SK-N-MC (cell line): Measurements from ENCODE around the gene TPPP3.

Experiments
- EZH2 ChIP-seq: fragments of 200-600 bp; sonication (generic); IDR thresholded peaks from one replicate; pipeline ENCODE4 v1.6.1; 2017; ENCODE audit warnings: antibody characterized with exemption
- FOXP2 ChIP-seq: optimal IDR thresholded peaks from 2 replicates; pipeline ENCODE3; 2011; ENCODE audit warnings: mild to moderate bottlenecking, moderate library complexity; ENCODE audit not compliant: insufficient read depth; ENCODE audit errors: extremely low read length, control extremely low read depth
- POLR2AphosphoS5 ChIP-seq: IDR thresholded peaks from 2 replicates; pipeline ENCODE4 v1.6.1; 2012; ENCODE audit warnings: mild to moderate bottlenecking, low read depth, low read length, borderline replicate concordance

- TF ChIP-seq POLR2AphosphoS5 (no peak), EZH2 (no peak), FOXP2 (no peak)
Measured at GRCh38 chr16:67392301-67393059, 818 bp downstream of the TPPP3 start.
